Adipose tissue (tissue), 3 donors: Measurements from ENCODE around the gene SF3B3. TPM values are rescaled to one million over a fixed set of nuclear protein-coding genes. Genes with fewer than 3 reads are reported as not detected.
"Not testable (repeated sequence)": the region's sequence is repeated elsewhere in the genome, so short reads cannot be mapped to it uniquely, and the experiment has no call there.

ENCODE experiments used
- H3K27ac ChIP-seq: one replicate; pipeline ENCODE4 v1.5.1; 2013; ENCODE audit warnings: low read depth, low read length
- WGBS, 3 donors: extraction: QIAGEN DNeasy Blood & Tissue Kit; methylation state at CpG; one replicate each; pipeline ENCODE4 v1.1.7; 2013; 5-methylcytosine and 5-hydroxymethylcytosine counted together
- polyA plus RNA-seq, 3 donors: library from polyadenylated mRNA; stranded (reverse); fragments of 200-250 nt; gene quantifications; one replicate each; pipeline ENCODE4 v1.2.3, GENCODE V29; 2013
- donor health status: healthy with polysubstance abuse.
- donor health status: Bipolar disorder and iron deficiency.
- donor health status: healthy.

SF3B3 gene
- polyA plus RNA-seq, 3 donors, result 45.1 to 66.3 (median 47.5) TPM

DNA sequence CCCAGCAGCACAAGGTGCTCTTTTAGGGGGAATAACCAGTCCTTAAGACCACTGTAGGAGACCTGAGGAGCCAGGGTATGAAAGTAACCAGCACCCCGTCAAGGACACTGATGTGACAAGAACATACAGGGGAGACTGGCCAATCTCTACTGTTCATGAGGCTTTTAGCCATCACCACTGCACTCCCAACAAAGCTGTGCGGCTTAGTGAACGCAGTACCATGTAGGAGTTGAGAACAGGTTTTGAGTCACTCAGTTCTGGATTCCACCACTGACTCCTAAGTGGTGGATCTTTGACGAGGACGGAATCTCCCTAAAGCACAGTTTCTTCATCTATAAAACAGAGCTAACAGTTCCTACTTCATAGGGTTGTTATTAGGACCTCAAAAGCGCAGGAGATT is 27.1 kb upstream of the SF3B3 start:
- no peak overlapping the region for H3K27ac ChIP-seq
- 94 to 96% (median 96%) methylated on average over 6 of the region's 6 CpGs for WGBS, 3 donors

DNA sequence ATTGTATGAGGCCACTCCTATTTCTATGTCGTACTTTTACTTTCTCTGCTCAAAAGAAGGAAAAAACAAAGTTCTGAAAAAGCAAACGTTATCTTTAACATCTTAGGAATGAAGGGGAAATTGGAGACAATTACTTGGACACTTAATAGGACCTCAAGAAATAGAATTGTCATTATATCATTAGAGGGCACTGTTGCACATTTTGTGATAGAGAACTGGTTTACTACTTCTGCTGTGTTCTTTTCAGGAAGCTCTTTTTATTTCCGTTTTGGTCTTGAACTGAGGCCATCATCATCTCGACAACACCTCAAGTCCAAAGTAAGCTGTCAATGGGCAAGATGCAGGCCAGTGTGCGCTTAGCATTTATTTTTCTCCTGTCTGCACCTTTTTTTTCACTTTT is 14.9 kb upstream of the SF3B3 start:
- 43 to 76% (median 43%) methylated on average over 5 of the region's 5 CpGs for WGBS, 3 donors
- H3K27ac ChIP-seq, result no peak overlapping the region

DNA sequence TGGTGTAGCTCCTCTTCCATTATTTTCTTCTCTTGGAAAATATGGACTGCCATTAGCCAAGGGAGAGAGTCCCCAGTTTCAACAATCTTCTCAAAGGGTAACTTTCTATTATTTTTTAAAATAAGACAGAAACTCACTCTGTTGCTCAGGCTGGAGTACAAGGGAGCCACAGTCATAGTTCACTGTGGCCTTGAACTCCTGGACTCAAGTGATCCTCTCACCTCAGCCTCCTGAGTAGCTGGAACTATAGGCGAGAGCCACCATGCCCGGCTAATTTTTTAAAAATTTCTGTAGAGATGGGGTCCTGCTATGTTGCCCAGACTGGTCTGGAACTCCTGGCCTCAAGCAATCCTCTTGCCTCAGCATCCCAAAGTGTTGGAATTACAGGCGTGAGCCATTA is 13.4 kb upstream of the SF3B3 start:
- 96 to 98% (median 97%) methylated on average over 3 of the region's 3 CpGs for WGBS, 3 donors
- no peak overlapping the region for H3K27ac ChIP-seq

DNA sequence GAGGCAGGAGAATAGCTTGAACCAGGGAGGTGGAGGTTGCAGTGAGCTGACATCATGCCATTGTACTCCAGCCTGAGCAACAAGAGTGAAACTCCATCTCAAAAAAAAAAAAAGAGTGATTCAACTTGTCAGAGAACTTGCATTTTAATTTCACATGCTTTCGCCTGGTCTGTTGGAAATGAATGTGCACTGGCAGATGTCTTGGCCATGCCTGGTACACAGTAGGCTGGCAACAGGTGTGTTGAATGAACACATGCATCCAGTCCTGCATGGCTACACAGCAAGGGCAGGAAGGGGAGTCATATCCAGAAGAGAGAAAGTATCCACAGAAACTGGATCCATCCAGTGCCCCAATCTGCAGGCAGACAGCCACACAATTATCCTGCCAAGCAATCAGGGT is 11.8 kb upstream of the SF3B3 start:
- WGBS, 3 donors, result 100% methylated on average over 1 of the region's 1 CpG
- no peak overlapping the region for H3K27ac ChIP-seq

DNA sequence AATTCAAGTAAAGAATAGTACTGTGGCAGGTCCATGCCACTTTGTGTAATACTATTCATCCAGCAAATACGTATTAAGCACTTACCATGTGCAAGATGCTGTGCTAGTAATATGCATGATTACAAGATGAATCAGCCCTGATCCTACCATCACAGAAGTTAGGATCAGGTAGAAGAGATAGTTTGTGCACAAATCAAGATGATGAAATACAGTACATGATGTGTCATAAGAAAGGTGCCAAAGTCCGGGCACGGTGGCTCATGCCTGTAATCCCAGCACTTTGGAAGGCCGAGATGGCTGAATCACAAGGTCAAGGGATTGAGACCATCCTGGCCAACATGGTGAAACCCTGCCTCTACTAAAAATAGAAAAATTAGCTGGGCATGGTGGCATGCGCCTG is 11.2 kb upstream of the SF3B3 start:
- 95 to 96% (median 95%) methylated on average over 5 of the region's 5 CpGs for WGBS, 3 donors
- no peak overlapping the region for H3K27ac ChIP-seq

DNA sequence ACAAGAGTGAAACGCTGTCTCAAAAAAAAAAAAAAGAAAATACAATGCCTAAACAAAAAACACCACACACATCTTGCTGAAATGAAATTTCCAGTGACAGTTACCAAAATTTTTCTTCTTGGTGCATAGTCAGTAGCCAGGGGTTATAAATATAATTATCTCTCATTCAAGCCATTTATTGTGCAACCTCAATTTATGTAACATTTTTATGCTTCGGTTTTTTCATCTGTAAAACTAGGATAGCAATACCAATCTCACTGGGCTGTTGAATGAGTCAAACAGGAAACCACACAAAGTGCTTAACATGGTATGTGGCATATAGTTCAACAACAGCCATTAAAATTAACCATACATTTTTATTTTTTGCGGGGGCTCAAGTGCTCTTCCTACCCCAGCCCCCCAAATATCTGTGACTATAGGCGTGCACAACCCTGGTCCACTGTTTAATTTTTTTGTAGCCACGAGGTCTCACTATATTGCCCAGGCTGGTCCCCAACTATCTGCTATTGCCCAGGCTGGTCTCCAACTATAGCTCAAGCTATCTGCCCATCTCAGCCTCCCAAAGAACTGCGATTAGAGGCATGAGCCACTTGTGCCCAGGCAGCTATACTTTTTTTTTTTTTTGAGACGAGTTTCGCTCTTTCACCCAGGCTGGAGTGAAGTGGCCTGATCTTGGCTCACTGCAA is 2.9 kb upstream of the SF3B3 start:
- WGBS, 3 donors, result 58 to 86% (median 58%) methylated on average over 8 of the region's 8 CpGs
- H3K27ac ChIP-seq, result no peak overlapping the region

DNA sequence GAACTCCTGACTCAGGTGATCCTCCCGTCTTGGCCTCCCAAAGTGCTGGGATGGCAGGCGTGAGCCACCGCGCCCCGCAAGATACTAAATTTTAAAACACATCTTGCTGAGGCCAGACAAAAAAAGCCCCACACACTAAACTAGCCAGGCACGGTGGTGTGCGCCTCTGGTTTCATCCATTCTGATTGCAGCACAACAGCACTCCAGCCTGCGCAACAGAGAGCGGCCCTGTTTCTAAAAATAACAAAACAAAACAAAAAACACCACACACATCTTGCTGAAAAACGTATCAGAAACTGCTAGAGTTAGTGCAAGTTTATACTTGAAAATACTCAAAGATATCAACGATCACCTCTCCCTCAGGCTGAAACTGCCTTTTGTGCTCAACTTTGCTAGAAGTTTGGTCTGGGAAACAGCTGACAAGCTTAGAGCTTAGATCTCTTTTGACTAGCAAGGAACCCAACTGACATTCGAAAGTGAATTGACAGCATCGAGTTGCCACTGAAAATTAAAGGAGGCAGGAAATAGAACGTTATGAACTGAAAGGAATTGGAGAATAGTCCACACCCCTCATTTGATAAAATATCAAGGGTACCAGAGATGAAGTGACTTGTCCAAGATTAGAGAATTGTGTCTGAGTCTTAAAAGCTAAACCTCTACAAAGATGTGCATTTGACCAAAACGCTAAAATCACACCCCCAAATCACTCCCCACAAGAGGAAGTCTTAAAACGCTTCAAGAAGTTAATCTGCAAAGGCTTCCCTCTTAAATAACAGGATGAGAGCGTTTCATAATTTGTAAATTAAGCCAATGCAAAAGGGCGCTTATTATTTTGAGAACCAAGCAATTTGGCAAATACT is 1.2 kb upstream of the SF3B3 start:
- H3K27ac ChIP-seq, result no peak overlapping the region
- WGBS, 3 donors, result 42 to 52% (median 46%) methylated on average over 18 of the region's 18 CpGs

DNA sequence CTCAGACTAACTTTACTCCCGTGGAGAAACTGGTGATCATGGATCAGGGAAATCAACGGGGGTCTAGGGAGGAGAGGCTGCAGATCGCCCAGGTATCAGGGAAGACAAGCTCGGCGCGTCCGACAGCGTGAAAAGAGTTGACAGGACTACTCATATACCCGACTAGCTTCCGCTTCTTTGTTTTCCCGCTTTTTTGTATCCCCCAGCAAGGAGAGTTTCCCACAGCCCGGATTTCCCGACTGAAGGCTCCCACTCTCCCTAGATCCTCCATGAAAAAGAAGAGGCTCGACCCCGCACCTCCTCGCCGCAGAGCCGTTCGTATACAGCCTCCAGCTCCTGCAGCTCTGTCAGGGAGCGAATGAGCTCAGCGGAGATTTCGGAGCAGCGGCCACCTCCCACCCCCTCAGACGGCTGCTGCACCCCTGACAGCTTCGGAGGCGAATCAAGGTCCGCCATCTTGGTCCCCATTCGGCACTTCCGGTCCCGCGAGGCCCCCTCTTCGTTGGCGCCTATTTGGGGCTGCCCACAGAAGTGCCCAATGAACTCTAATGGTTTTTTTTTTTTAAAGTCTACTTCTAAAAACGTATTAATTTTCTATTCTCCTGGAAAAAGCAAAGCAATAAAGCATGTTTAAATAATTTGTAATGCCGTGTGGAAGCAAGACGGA is 407 bp upstream of the SF3B3 start, which contains the start of gene COG4:
Gene COG4, minus strand, starts transcription at position 479 of the 667 bp plus-strand sequence. Its CDS starts 11 bp downstream, at position 468.
- no peak within 1 kb of the TSS for H3K27ac ChIP-seq
- 0% methylated on average over 36 of the region's 36 CpGs for WGBS, 3 donors

DNA sequence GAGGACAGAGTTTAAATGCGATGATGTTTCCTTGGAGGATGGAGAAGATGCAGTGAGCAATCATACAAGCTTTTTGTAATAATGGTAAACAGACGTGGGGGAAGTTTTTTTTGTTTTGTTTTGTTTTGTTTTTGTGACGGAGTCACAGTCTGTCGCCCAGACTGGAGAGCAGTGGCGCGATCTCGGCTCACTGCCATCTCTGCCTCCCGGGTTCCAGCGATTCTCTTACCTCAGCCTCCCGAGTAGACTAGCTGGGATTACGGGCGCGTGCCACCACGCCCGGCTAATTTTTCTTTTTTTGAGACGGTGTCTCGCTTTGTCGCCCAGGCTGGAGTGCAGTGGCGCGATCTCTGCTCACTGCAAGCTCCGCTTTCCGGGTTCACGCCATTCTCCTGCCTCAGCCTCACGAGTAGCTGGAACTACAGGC is 796 bp downstream of the SF3B3 start:
- not testable (repeated sequence) for H3K27ac ChIP-seq
- WGBS, 3 donors, result 1 to 8% (median 2%) methylated on average over 24 of the region's 24 CpGs

DNA sequence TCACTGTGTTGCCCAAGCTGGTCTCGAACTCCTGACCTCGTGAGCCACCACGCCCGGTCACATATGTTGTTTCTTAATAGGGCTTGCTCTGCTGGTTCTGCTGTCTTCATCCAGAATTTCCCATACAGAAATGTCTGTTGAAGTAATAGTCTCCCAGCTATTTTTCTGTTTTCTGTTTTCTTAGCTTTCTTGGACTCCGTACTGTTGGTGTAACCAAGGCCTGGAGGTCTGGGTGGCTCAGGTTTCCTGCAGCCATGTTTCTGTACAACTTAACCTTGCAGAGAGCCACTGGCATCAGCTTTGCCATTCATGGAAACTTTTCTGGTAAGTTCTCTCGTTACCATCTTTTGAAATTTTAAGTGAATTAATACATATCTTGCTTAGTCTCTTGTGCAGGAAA is 2.8 kb downstream of the SF3B3 start:
- H3K27ac ChIP-seq, result no peak overlapping the region
- 65 to 75% (median 73%) methylated on average over 6 of the region's 6 CpGs for WGBS, 3 donors

DNA sequence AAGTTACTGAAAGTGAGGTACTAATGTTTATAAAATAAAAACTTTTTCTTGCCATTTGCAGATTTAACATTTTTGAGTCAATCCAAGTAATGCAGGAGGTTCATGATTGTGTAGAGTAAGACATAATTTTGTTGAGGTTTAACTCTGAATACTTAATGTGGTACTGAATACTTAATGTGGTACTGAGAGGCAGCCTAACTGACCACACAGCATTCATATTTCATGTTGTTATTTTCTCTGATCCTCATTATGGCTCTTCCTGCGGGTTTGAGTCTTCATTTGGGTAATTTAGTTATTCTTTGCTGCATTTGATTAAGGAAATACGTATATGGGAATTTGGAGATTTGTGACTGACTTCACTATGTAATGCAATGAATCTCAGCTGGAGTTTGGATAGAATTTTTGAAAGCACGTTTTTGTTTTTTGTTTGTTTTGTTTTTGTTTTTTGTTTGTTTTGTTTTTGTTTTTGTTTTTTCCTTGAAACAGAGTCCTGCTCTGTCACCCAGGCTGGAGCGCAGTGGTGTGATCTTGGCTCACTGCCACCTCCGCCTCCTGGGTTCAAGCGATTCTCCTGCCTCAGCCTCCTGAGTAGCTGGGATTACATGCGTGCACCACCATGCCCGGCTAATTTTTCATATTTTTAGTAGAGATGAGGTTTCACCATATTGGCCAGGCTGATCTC is 3.8 kb downstream of the SF3B3 start:
- no peak overlapping the region for H3K27ac ChIP-seq
- 73 to 84% (median 74%) methylated on average over 8 of the region's 8 CpGs for WGBS, 3 donors

DNA sequence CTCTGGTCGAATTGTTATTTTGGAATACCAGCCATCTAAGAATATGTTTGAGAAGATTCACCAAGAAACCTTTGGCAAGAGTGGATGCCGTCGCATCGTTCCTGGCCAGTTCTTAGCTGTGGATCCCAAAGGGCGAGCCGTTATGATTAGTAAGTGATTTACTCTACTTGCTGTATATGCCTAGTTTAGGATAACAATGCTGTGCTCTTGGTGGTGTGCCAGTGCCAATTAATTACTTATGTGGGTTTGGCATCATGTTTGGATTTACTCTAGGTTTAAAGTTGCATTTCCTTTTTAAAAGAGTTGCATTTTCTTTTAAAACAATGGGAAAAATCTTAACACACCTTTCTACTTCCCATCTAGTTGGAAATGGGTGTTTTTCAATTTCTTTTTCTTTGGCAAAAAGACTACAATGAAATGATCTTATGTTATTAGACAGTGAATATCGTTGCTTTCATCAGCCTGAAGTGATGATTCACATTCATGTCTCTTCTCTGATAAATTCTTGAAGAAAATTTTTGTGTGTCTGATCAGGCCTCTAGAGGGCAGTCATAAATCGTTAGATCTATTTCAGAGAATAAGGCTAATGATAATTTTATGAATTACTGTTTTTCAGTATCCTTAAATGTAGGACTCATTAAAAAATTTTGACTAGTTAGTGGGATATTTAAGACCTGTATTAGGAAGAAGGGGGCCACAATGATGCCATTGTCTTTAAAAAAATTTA is 5.6 kb downstream of the SF3B3 start:
- 64 to 72% (median 68%) methylated on average over 8 of the region's 8 CpGs for WGBS, 3 donors
- H3K27ac ChIP-seq, result no peak overlapping the region

DNA sequence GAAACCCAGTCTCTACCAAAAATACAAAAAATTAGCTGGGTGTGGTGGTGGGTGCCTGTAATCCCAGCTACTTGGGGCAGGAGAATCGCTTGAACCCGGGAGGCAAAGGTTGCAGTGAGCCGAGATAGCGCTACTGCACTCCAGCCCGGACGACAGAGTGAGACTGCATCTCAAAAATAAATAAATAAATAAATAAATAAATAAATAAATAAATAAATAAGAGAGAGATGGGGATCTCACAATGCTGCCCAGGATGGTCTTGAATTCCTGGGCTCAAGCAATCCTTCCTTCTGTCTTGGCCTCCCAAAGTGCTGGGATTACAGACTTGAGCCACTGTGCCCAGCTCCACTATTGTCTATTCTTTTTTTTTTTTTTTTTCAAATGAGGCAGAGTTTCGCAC is 6.3 kb downstream of the SF3B3 start:
- WGBS, 3 donors, result 96 to 99% (median 97%) methylated on average over 6 to 7 of the region's 7 CpGs
- H3K27ac ChIP-seq, result not testable (repeated sequence)

DNA sequence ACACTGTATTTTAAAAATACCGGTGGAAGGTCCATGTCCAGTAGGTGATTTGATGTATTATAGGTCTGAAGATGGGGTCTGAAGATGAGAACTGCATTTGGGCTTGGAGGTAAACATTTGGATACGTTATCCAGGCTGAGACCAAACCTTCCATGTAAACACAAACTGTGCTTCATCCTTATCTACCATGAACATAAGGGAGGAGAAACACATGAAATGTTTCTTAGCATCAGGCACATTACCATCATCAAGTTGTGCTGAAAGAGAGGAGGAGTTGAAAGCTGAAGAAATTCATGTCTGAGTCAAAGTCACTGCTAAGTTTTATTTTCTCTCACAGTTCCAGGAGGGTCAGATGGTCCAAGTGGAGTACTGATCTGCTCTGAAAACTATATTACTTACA is 11.4 kb downstream of the SF3B3 start:
- H3K27ac ChIP-seq, result no peak overlapping the region
- 86 to 94% (median 90%) methylated on average over 2 of the region's 2 CpGs for WGBS, 3 donors

DNA sequence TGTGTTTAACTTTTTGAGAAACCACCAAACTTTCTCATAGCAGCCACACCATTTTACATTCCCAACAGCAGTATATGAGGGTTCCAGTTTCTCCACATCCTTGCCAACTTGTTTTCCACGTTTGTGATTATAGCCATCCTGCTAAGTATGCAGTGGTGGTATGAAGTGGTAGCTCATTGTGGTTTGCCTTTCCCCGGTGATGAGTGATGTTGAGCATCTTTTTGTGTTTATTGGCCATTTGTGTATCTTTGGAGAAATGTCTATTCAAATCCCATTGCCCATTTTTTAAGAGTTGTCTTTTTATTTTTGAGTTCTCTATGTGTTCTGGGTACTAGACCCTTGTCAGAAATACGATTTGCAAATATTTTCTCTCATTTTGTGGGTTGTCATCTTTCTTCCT is 17.4 kb downstream of the SF3B3 start:
- no peak overlapping the region for H3K27ac ChIP-seq
- WGBS, 3 donors, result 57 to 59% (median 59%) methylated on average over 3 of the region's 3 CpGs

DNA sequence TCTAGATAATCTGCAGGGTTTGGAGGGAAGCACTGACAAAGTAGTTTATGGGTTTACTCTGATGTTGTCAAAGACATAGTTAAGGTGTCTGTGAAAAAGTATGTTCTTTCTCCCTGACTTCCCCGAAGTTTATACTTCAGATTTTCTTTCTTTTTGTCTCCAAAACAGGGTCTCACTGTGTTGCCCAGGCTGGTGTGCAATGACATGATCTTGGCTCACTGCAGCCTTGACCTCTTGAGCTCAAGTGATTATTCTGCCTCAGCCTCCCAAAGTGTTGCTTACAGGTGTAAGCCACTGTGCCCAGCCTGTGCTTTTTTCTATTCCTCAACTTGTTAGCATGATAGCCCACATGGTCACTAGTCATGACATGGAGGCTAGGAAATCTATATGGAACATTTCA is 20.9 kb downstream of the SF3B3 start:
- H3K27ac ChIP-seq, result no peak overlapping the region
- 76 to 87% (median 79%) methylated on average over 1 of the region's 1 CpG for WGBS, 3 donors

DNA sequence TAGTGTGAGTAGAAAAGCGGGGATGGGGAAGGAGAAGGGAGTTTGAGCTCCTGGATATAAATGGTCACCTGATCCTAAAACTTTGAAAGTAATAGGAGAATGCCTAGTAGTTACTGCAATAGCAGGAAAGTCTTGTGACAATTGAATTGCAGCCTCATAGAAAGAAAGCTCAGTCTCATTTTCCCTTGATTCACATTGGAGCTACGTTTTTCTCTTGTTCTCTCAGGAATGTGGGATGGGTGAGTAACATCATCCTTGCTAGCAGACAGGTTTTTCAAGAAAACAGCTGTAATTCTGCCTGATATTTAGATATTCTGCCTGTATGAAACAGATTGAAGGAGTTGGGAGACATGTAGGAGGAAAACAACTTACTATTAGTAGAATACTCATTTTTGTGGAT is 25.3 kb downstream of the SF3B3 start:
- 74 to 81% (median 75%) methylated on average over 2 of the region's 2 CpGs for WGBS, 3 donors
- H3K27ac ChIP-seq, result no peak overlapping the region

DNA sequence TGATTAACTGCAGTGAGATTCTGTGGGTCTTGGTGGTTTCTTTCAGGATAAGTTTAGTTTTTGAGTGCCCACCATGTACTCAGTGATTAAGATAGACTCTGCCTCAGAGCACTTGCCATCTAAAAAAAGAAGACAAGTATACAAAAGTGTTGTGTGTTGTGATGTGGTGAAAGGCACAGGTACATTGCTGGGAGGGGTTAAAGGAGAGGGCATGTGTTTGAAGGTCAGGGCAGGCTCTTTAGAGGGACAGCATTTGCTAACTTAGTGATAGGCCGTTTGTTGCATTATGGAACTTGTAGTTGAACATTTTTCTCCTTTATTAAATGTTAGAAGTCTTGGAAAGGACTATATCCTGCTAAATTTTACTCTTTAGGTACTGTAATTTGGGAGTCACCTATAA is 26.5 kb downstream of the SF3B3 start:
- H3K27ac ChIP-seq, result no peak overlapping the region
- 0 to 58% (median 6%) methylated on average over 1 of the region's 1 CpG for WGBS, 3 donors
